Activated T-cell treated with anti-CD3 and anti-CD28 coated beads for 24 hours (primary cell): ENCODE measurements around the gene NRP2.

Experiments
- DNase-seq: peaks from one replicate; pipeline ENCODE4 v3.0.0-alpha.2; 2020; ENCODE audit warnings: low read depth

NRP2 gene

GRCh38 chr2:205682239-205682970, at the start of gene NRP2:
Gene NRP2 (plus strand): TSS chr2:205682501. CDS start chr2:205683291, 790 bp downstream.
- DNase-seq = peak; percentile 38

- no peak for DNase-seq
Measured at GRCh38 chr2:205633994-205634393, 48.3 kb upstream of the NRP2 start.

GRCh38 chr2:205636549-205637319, 45.6 kb upstream of the NRP2 start:
- no peak for DNase-seq

GRCh38 chr2:205637320-205637602, 45.0 kb upstream of the NRP2 start:
- no peak for DNase-seq

- DNase-seq = no peak
Measured at GRCh38 chr2:205637779-205638503, 44.4 kb upstream of the NRP2 start.

- DNase-seq = no peak
Measured at GRCh38 chr2:205640716-205641115, 41.6 kb upstream of the NRP2 start.

GRCh38 chr2:205642599-205643356, 39.5 kb upstream of the NRP2 start:
- DNase-seq = no peak

GRCh38 chr2:205643391-205643885, 38.9 kb upstream of the NRP2 start:
- DNase-seq = no peak

GRCh38 chr2:205644018-205644417, 38.3 kb upstream of the NRP2 start:
- no peak for DNase-seq

- DNase-seq = no peak
Measured at GRCh38 chr2:205646680-205647079, 35.6 kb upstream of the NRP2 start.

GRCh38 chr2:205650450-205650849, 31.9 kb upstream of the NRP2 start:
- DNase-seq = no peak

- DNase-seq = no peak
Measured at GRCh38 chr2:205650931-205651330, 31.4 kb upstream of the NRP2 start.

GRCh38 chr2:205651719-205652118, 30.6 kb upstream of the NRP2 start:
- no peak for DNase-seq

GRCh38 chr2:205654878-205655605, 27.3 kb upstream of the NRP2 start:
- no peak for DNase-seq

- DNase-seq = no peak
Measured at GRCh38 chr2:205655779-205656456, 26.4 kb upstream of the NRP2 start.

- no peak for DNase-seq
Measured at GRCh38 chr2:205656461-205656860, 25.8 kb upstream of the NRP2 start.

- no peak for DNase-seq
Measured at GRCh38 chr2:205656941-205657340, 25.4 kb upstream of the NRP2 start.

GRCh38 chr2:205657579-205657978, 24.7 kb upstream of the NRP2 start:
- DNase-seq = no peak

GRCh38 chr2:205658068-205658467, 24.2 kb upstream of the NRP2 start:
- DNase-seq = no peak

GRCh38 chr2:205658572-205658971, 23.7 kb upstream of the NRP2 start:
- no peak for DNase-seq

GRCh38 chr2:205659922-205660321, 22.4 kb upstream of the NRP2 start:
- no peak for DNase-seq
